IMR-90 (cell line): Measurements from ENCODE around the gene PIAS2.

Experiments used
- BHLHE40 ChIP-seq: fragments of 150-350 bp; IDR thresholded peaks from 2 replicates; pipeline ENCODE4 v1.6.1; 2016; ENCODE audit warnings: mild to moderate bottlenecking, low read depth, low read length
- CTCF ChIP-seq: conservative IDR thresholded peaks from 2 replicates; pipeline ENCODE4 v1.5.1; 2012; ENCODE audit warnings: mild to moderate bottlenecking, low read depth, low read length, improper control_type of control experiment
- ELK1 ChIP-seq: fragments of 150-350 bp; IDR thresholded peaks from 2 replicates; pipeline ENCODE4 v1.6.1; 2016; ENCODE audit warnings: low read depth, mild to moderate bottlenecking, low read length, moderate library complexity, borderline replicate concordance
- FOS ChIP-seq: fragments of 150-350 bp; IDR thresholded peaks from 2 replicates; pipeline ENCODE4 v1.6.1; 2016; ENCODE audit warnings: low read depth, low read length
- MAFK ChIP-seq: IDR thresholded peaks from 2 replicates; pipeline ENCODE4 v1.6.1; 2012; ENCODE audit warnings: low read depth, low read length, improper control_type of control experiment
- POLR2A ChIP-seq: IDR thresholded peaks from 2 replicates; pipeline ENCODE4 v1.6.1; 2012; ENCODE audit warnings: mild to moderate bottlenecking, low read depth, low read length
- RAD21 ChIP-seq: IDR thresholded peaks from 2 replicates; pipeline ENCODE4 v1.6.1; 2012; ENCODE audit warnings: low read length, improper control_type of control experiment
- RCOR1 ChIP-seq: IDR thresholded peaks from 2 replicates; pipeline ENCODE4 v1.6.1; 2012; ENCODE audit warnings: mild to moderate bottlenecking, low read length, improper control_type of control experiment; ENCODE audit not compliant: insufficient replicate concordance
- RFX5 ChIP-seq: IDR thresholded peaks from 2 replicates; pipeline ENCODE4 v1.8.0; 2012; ENCODE audit warnings: low read depth, mild to moderate bottlenecking, low read length, moderate library complexity
- SMC3 ChIP-seq: fragments of 150-350 bp; IDR thresholded peaks from 2 replicates; pipeline ENCODE4 v1.6.1; 2016; ENCODE audit warnings: low read depth, mild to moderate bottlenecking, antibody characterized with exemption, low read length, moderate library complexity
- USF2 ChIP-seq: fragments of 150-350 bp; IDR thresholded peaks from 2 replicates; pipeline ENCODE4 v1.6.1; 2017; ENCODE audit warnings: mild to moderate bottlenecking, antibody characterized with exemption, low read length, low read depth

GRCh38 chr18:46894124-46894523, 23.2 kb downstream of the PIAS2 start:
- no peak for TF ChIP-seq CTCF
- TF ChIP-seq POLR2A: no peak
- TF ChIP-seq FOS: no peak
- TF ChIP-seq RAD21: no peak
- no peak for TF ChIP-seq RFX5
- no peak for TF ChIP-seq SMC3
- TF ChIP-seq USF2: no peak
- no peak for TF ChIP-seq MAFK
- no peak for TF ChIP-seq BHLHE40
- no peak for TF ChIP-seq ELK1
- no peak for TF ChIP-seq RCOR1
